Neuronal stem cell (in vitro differentiated cells): ENCODE data around the gene TMEM154.

Source experiments
- DNase-seq: peaks from one replicate; pipeline ENCODE4 v3.0.0-alpha.2; 2013; ENCODE audit warnings: low spot score
- H2AFZ ChIP-seq: one replicate; pipeline ENCODE4 v1.6.1; 2013; ENCODE audit warnings: mild to moderate bottlenecking, low read length, inconsistent platforms
- H2AK5ac ChIP-seq: 2 replicates; pipeline ENCODE4 v1.6.1; 2013; ENCODE audit warnings: low read depth, mild to moderate bottlenecking, inconsistent platforms, low read length, moderate library complexity, mixed read lengths
- H2BK120ac ChIP-seq: 2 replicates; pipeline ENCODE4 v1.6.1; 2013; ENCODE audit warnings: low read depth, mild to moderate bottlenecking, inconsistent platforms, low read length, moderate library complexity, mixed read lengths
- H2BK12ac ChIP-seq: one replicate; pipeline ENCODE4 v1.6.1; 2013; ENCODE audit warnings: low read length, inconsistent platforms
- H2BK15ac ChIP-seq: 2 replicates; pipeline ENCODE4 v1.6.1; 2013; ENCODE audit warnings: mild to moderate bottlenecking, low read length, inconsistent platforms, mixed read lengths
- H2BK5ac ChIP-seq: one replicate; pipeline ENCODE4 v1.6.1; 2013; ENCODE audit warnings: inconsistent platforms, mild to moderate bottlenecking, low read length, moderate library complexity
- H3K14ac ChIP-seq: one replicate; pipeline ENCODE4 v1.6.1; 2013; ENCODE audit warnings: low read length, inconsistent platforms
- H3K18ac ChIP-seq: 2 replicates; pipeline ENCODE4 v1.6.1; 2013; ENCODE audit warnings: low read length, inconsistent platforms
- H3K23ac ChIP-seq: 2 replicates; pipeline ENCODE4 v1.6.1; 2013; ENCODE audit warnings: low read depth, mild to moderate bottlenecking, mixed read lengths, low read length, inconsistent platforms; ENCODE audit not compliant: poor library complexity
- H3K27ac ChIP-seq: replicated peaks from 3 replicates; pipeline ENCODE4 v1.5.1; 2013; ENCODE audit warnings: low read length, inconsistent platforms
- H3K27me3 ChIP-seq, 3 experiments: 2 replicates each; pipeline ENCODE4 v1.6.1; 2013; ENCODE audit warnings: low read length in 3 of 3, mild to moderate bottlenecking in 2 of 3, inconsistent platforms in 1 of 3, low read depth in 1 of 3, mixed read lengths in 1 of 3, moderate library complexity in 1 of 3; ENCODE audit not compliant: control insufficient read depth in 3 of 3, insufficient read depth in 3 of 3
- H3K36me3 ChIP-seq, 2 donors: replicated peaks in 1 of 2; 2 replicates each; pipeline ENCODE4 v1.6.1; 2013; ENCODE audit warnings: low read length in 2 of 2; ENCODE audit not compliant: control insufficient read depth in 2 of 2, insufficient read depth in 2 of 2
- H3K4ac ChIP-seq: 2 replicates; pipeline ENCODE4 v1.6.1; 2013; ENCODE audit warnings: inconsistent platforms, mild to moderate bottlenecking, low read length, moderate library complexity
- H3K4me1 ChIP-seq, 2 donors: 1 replicate in 1 of 2; 2 replicates in 1 of 2; pipeline ENCODE4 v1.6.1; 2013; ENCODE audit warnings: low read length in 2 of 2, low read depth in 1 of 2; ENCODE audit not compliant: control insufficient read depth in 2 of 2, insufficient read depth in 1 of 2
- H3K4me2 ChIP-seq: one replicate; pipeline ENCODE4 v1.6.1; 2013; ENCODE audit warnings: mild to moderate bottlenecking, low read length, inconsistent platforms; ENCODE audit not compliant: insufficient read depth, poor library complexity, severe bottlenecking
- H3K4me3 ChIP-seq, 2 donors: 2 replicates each; pipeline ENCODE4 v1.5.1; 2013; ENCODE audit warnings: low read length in 2 of 2, mild to moderate bottlenecking in 2 of 2, inconsistent platforms in 1 of 2, moderate library complexity in 1 of 2
- H3K79me1 ChIP-seq: one replicate; pipeline ENCODE4 v1.6.1; 2013; ENCODE audit warnings: low read depth, mild to moderate bottlenecking, inconsistent platforms, low read length, moderate library complexity
- H3K9ac ChIP-seq: one replicate; pipeline ENCODE4 v1.6.1; 2013; ENCODE audit warnings: mild to moderate bottlenecking, low read depth, low read length, inconsistent platforms; ENCODE audit not compliant: poor library complexity
- H3K9me3 ChIP-seq, 2 donors: replicated peaks in 1 of 2; 2 replicates each; pipeline versions ENCODE3 to v1.6.1; 2013; ENCODE audit warnings: low read length in 2 of 2, mild to moderate bottlenecking in 2 of 2, inconsistent platforms in 1 of 2, low read depth in 1 of 2, mixed read lengths in 1 of 2, moderate library complexity in 1 of 2; ENCODE audit not compliant: control insufficient read depth in 2 of 2, insufficient read depth in 1 of 2
- H4K8ac ChIP-seq: one replicate; pipeline ENCODE4 v1.6.1; 2013; ENCODE audit warnings: low read depth, mild to moderate bottlenecking, inconsistent platforms, low read length, moderate library complexity
- H4K91ac ChIP-seq: one replicate; pipeline ENCODE4 v1.6.1; 2013; ENCODE audit warnings: low read length, low read depth, mild to moderate bottlenecking, inconsistent platforms; ENCODE audit not compliant: poor library complexity
- WGBS, 2 donors: extraction: QIAGEN DNeasy Blood & Tissue Kit; methylation state at CpG; one replicate each; pipeline ENCODE4 v1.1.7; 2013; ENCODE audit warnings: missing lambda C conversion rate in 2 of 2, mixed read lengths in 1 of 2; ENCODE audit not compliant: insufficient read length in 2 of 2, insufficient replicate concordance in 1 of 2; ENCODE audit errors: extremely low coverage in 2 of 2; 5-methylcytosine and 5-hydroxymethylcytosine counted together

Gene TMEM154

GRCh38 chr4:152696764-152697261 is 17.0 kb upstream of the TMEM154 start:
- no peaks in the 10 kb centered on the region for H3K9me3 ChIP-seq
- H3K79me1 ChIP-seq, result no peaks in the 10 kb centered on the region
- no peak overlapping the region for H4K91ac ChIP-seq
- no peak overlapping the region for H2AK5ac ChIP-seq
- no peak overlapping the region for H2BK15ac ChIP-seq
- H3K4me1 ChIP-seq, result peaks cover 0 to 5% of the 10 kb centered on the region in 2 donors
- WGBS, 2 donors, result no CpG with 5 or more reads among the region's 5 CpGs
- DNase-seq, result no peak
- no peak overlapping the region for H2BK12ac ChIP-seq
- no peak overlapping the region for H4K8ac ChIP-seq
- no peak overlapping the region for H3K27ac ChIP-seq
- no peak overlapping the region for H3K4me2 ChIP-seq
- no peak overlapping the region for H3K18ac ChIP-seq
- no peak overlapping the region for H3K23ac ChIP-seq
- H2BK5ac ChIP-seq, result no peak overlapping the region
- H3K4ac ChIP-seq, result no peak overlapping the region
- H3K27me3 ChIP-seq, result peaks cover 0 to 11% (median 0%) of the 10 kb centered on the region in 3 experiments
- H2BK120ac ChIP-seq, result no peak overlapping the region
- H2AFZ ChIP-seq, result peak overlapping the region; percentile 34
- no peak overlapping the region for H3K14ac ChIP-seq
- H3K36me3 ChIP-seq, result no peaks in the 10 kb centered on the region
- no peak overlapping the region for H3K9ac ChIP-seq
- no peak overlapping the region for H3K4me3 ChIP-seq

DNA sequence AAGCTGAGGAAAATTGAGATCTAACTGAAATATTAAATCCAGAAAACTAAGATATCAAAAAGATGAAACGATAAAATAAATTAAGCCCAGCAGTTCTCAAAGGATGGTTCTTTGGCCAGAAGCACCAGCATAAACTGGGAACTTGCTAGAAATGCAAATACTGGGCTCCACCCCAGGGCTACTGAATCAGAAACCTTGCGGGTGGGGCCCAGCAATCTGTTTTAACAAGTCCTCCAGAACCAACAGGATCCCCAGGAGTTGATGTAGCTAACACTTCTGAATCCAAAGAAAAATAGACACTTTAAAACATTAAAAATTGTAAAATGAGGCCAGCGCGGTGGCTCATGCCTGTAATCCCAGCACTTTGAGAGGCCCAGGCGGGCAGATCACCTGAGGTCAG is 14.1 kb upstream of the TMEM154 start:
- Histone ChIP-seq H3K18ac (no peak overlapping the region), H3K79me1 (no peaks in the 10 kb centered on the region), H2BK120ac (no peak overlapping the region), H2AFZ (no peak overlapping the region), H2BK12ac (no peak overlapping the region), H2BK5ac (no peak overlapping the region), H3K4ac (no peak overlapping the region), H3K23ac (no peak overlapping the region), H4K91ac (no peak overlapping the region), H3K4me2 (no peak overlapping the region), H3K9ac (no peak overlapping the region), H2BK15ac (no peak overlapping the region), H2AK5ac (no peak overlapping the region), H3K27ac (no peak overlapping the region), H3K4me3 (no peak overlapping the region), H4K8ac (no peak overlapping the region), H3K9me3 (no peaks in the 10 kb centered on the region), H3K4me1 (peaks cover 0 to 2% of the 10 kb centered on the region in 2 donors), H3K27me3 (no peaks in the 10 kb centered on the region), H3K14ac (no peak overlapping the region), H3K36me3 (no peaks in the 10 kb centered on the region)
- no CpG with 5 or more reads among the region's 5 CpGs for WGBS, 2 donors
- no peak for DNase-seq

- no peak overlapping the region for H2BK120ac ChIP-seq
- DNase-seq, result no peak
- no peak overlapping the region for H2AFZ ChIP-seq
- no peak overlapping the region for H3K18ac ChIP-seq
- no peak overlapping the region for H4K8ac ChIP-seq
- H2BK5ac ChIP-seq, result no peak overlapping the region
- no peak overlapping the region for H3K9ac ChIP-seq
- no peak overlapping the region for H3K4me2 ChIP-seq
- H3K23ac ChIP-seq, result no peak overlapping the region
- no peak overlapping the region for H3K4ac ChIP-seq
- no peaks in the 10 kb centered on the region for H3K9me3 ChIP-seq
- peaks cover 0 to 1% of the 10 kb centered on the region in 2 donors for H3K4me1 ChIP-seq
- no peak overlapping the region for H2BK15ac ChIP-seq
- no peak overlapping the region for H4K91ac ChIP-seq
- no peaks in the 10 kb centered on the region for H3K36me3 ChIP-seq
- no peak overlapping the region for H2AK5ac ChIP-seq
- no peak overlapping the region for H3K4me3 ChIP-seq
- H3K27ac ChIP-seq, result no peak overlapping the region
- no peak overlapping the region for H3K14ac ChIP-seq
- peaks cover 0 to 13% (median 0%) of the 10 kb centered on the region in 3 experiments for H3K27me3 ChIP-seq
- H3K79me1 ChIP-seq, result no peaks in the 10 kb centered on the region
- no CpG with 5 or more reads among the region's 1 CpG for WGBS, 2 donors
- H2BK12ac ChIP-seq, result no peak overlapping the region
Measured at GRCh38 chr4:152691761-152692160, 12.0 kb upstream of the TMEM154 start.

DNA sequence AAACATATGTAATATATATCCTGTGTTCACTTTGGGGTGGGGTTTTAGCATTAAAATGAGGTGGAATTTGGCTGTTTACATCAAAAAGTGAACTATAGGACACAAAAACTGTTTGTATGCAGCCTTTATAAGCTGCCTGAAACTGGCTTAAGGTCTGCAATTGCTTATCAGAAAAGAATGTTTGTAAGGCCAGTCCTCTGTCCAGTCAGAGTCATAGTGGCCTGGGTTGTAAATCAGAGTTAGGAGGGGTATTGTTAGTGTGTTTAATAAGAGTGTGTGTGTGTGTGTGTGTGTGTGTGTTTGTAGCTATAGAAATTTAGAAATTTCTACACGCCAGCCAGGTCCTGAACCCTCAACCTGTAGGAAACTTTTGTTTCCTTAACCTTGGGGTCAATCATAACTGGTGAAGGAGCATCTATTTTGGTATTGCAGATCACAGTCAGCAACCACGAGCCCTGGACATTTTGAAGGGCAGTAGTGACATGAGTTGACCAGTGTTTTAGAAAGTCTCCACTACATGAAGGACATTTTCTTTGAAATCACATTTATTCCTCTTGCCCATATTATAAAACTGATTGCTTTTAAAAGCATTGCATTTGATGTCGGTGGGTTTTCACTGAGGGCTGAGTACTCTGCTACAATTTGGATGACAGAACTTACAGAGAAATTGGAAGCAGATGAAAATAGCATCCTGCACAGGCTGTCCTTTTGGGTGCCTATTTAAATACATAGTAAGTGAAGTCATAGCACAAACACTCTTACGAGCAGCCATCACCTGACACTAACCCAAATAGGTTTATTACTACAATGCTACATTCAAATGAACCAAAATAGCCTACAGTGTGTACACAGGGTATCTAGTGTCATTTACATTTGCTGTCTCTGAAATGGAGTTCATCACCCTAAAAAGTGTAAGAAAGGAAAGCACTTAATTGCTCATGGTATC is 11.2 kb upstream of the TMEM154 start:
- no peak overlapping the region for H3K4ac ChIP-seq
- H4K8ac ChIP-seq, result no peak overlapping the region
- H2BK12ac ChIP-seq, result no peak overlapping the region
- H3K4me2 ChIP-seq, result no peak overlapping the region
- peaks cover 0 to 20% (median 0%) of the 10 kb centered on the region in 3 experiments for H3K27me3 ChIP-seq
- H2AFZ ChIP-seq, result no peak overlapping the region
- no peak overlapping the region for H3K27ac ChIP-seq
- H2BK15ac ChIP-seq, result no peak overlapping the region
- no peak overlapping the region for H4K91ac ChIP-seq
- H3K79me1 ChIP-seq, result no peaks in the 10 kb centered on the region
- H3K36me3 ChIP-seq, result no peaks in the 10 kb centered on the region
- no peak overlapping the region for H3K23ac ChIP-seq
- H3K4me3 ChIP-seq, result no peak overlapping the region
- no peak overlapping the region for H3K18ac ChIP-seq
- H3K14ac ChIP-seq, result no peak overlapping the region
- DNase-seq, result no peak
- H3K9me3 ChIP-seq, result no peaks in the 10 kb centered on the region
- H2BK5ac ChIP-seq, result no peak overlapping the region
- H3K4me1 ChIP-seq, result no peaks in the 10 kb centered on the region
- no CpG with 5 or more reads among the region's 4 CpGs for WGBS, 2 donors
- no peak overlapping the region for H2AK5ac ChIP-seq
- H3K9ac ChIP-seq, result no peak overlapping the region
- H2BK120ac ChIP-seq, result no peak overlapping the region
